Measurements from ENCODE around the gene IDH3B. TPM values are rescaled to one million over a fixed set of nuclear protein-coding genes. Genes with fewer than 3 reads are reported as not detected.

The IDH3B gene
- total and polyA plus RNA-seq, 2 of the 8 experiments (the other 6 are each of a cell fraction or from before 2014, with no cell fraction given) = 110 to 167 TPM

- TF ChIP-seq RNF2 (IDR thresholded peaks at IDR 0.05; ENCODE audit: borderline replicate concordance, low read depth, low read length, missing control alignments, poor library complexity, severe bottlenecking) = no peak
- TF ChIP-seq SP1 (IDR thresholded peaks at IDR 0.05; ENCODE audit: low read depth, low read length) = no peak
Observed at GRCh38 chr20:2657674-2658073, 6.3 kb downstream of the IDH3B start (continued).

Data from H1 (cell line).